Measurements from ENCODE around the gene ASTN2.

ASTN2 gene

GRCh38 chr9:117374076-117374725 lies 40.7 kb downstream of the ASTN2 start:
- Histone ChIP-seq H3K4me3 (ENCODE audit: low read depth in 1 of 2, low read length in 2 of 2) (no peak overlapping the region), H3K36me3 (ENCODE audit: insufficient read depth, low read length) (no peaks in the 10 kb centered on the region), H2AFZ (ENCODE audit: low read depth, low read length) (no peak overlapping the region), H3K4me1 (ENCODE audit: insufficient read depth, low read length) (no peaks in the 10 kb centered on the region), H3K4me2 (ENCODE audit: insufficient read depth, low read length) (no peak overlapping the region), H3K79me2 (ENCODE audit: insufficient read depth, low read length) (no peaks in the 10 kb centered on the region), H3K27ac (ENCODE audit: low read length) (no peak overlapping the region), H3K9me3 (ENCODE audit: insufficient read depth, low read length, severe bottlenecking) (no peaks in the 10 kb centered on the region), H4K20me1 (ENCODE audit: insufficient read depth, low read length) (no peaks in the 10 kb centered on the region), H3K9ac (ENCODE audit: low read depth, low read length) (no peak overlapping the region), H3K27me3 (ENCODE audit: insufficient read depth, low read length, poor library complexity) (no peaks in the 10 kb centered on the region)
- ATAC-seq (ENCODE audit: insufficient read depth, low read depth) (no peak), DNase-seq (no peak)
- TF ChIP-seq EZH2 (IDR thresholded peaks at IDR 0.05; ENCODE audit: borderline replicate concordance, low read depth, low read length, severe bottlenecking), result no peak
- TF ChIP-seq CTCF (IDR thresholded peaks at IDR 0.05; ENCODE audit: borderline replicate concordance, extremely low read depth, low read length, poor library complexity, severe bottlenecking), result no peak

GRCh38 chr9:117368684-117369230 lies 46.1 kb downstream of the ASTN2 start:
- no peak overlapping the region for H3K4me2 ChIP-seq (ENCODE audit: insufficient read depth, low read length)
- ATAC-seq (ENCODE audit: insufficient read depth, low read depth), result no peak
- DNase-seq, result no peak
- H3K9ac ChIP-seq (ENCODE audit: low read depth, low read length), result no peak overlapping the region
- no peaks in the 10 kb centered on the region for H3K4me1 ChIP-seq (ENCODE audit: insufficient read depth, low read length)
- no peaks in the 10 kb centered on the region for H3K27me3 ChIP-seq (ENCODE audit: insufficient read depth, low read length, poor library complexity)
- TF ChIP-seq CTCF (IDR thresholded peaks at IDR 0.05; ENCODE audit: borderline replicate concordance, extremely low read depth, low read length, poor library complexity, severe bottlenecking) (no peak), EZH2 (IDR thresholded peaks at IDR 0.05; ENCODE audit: borderline replicate concordance, low read depth, low read length, severe bottlenecking) (no peak)
- no peaks in the 10 kb centered on the region for H3K79me2 ChIP-seq (ENCODE audit: insufficient read depth, low read length)
- no peak overlapping the region for H3K4me3 ChIP-seq (ENCODE audit: low read depth in 1 of 2, low read length in 2 of 2)
- H3K36me3 ChIP-seq (ENCODE audit: insufficient read depth, low read length), result no peaks in the 10 kb centered on the region
- H2AFZ ChIP-seq (ENCODE audit: low read depth, low read length), result no peak overlapping the region
- no peak overlapping the region for H3K27ac ChIP-seq (ENCODE audit: low read length)
- H4K20me1 ChIP-seq (ENCODE audit: insufficient read depth, low read length), result no peaks in the 10 kb centered on the region
- H3K9me3 ChIP-seq (ENCODE audit: insufficient read depth, low read length, severe bottlenecking), result no peaks in the 10 kb centered on the region

- ATAC-seq (ENCODE audit: insufficient read depth, low read depth) (no peak), DNase-seq (no peak)
- H4K20me1 ChIP-seq (ENCODE audit: insufficient read depth, low read length), result no peaks in the 10 kb centered on the region
- no peaks in the 10 kb centered on the region for H3K9me3 ChIP-seq (ENCODE audit: insufficient read depth, low read length, severe bottlenecking)
- no peak for TF ChIP-seq EZH2 (IDR thresholded peaks at IDR 0.05; ENCODE audit: borderline replicate concordance, low read depth, low read length, severe bottlenecking)
- H3K27me3 ChIP-seq (ENCODE audit: insufficient read depth, low read length, poor library complexity), result no peaks in the 10 kb centered on the region
- no peaks in the 10 kb centered on the region for H3K36me3 ChIP-seq (ENCODE audit: insufficient read depth, low read length)
- H3K9ac ChIP-seq (ENCODE audit: low read depth, low read length), result no peak overlapping the region
- no peaks in the 10 kb centered on the region for H3K4me1 ChIP-seq (ENCODE audit: insufficient read depth, low read length)
- no peak overlapping the region for H2AFZ ChIP-seq (ENCODE audit: low read depth, low read length)
- no peak overlapping the region for H3K4me2 ChIP-seq (ENCODE audit: insufficient read depth, low read length)
- no peak overlapping the region for H3K27ac ChIP-seq (ENCODE audit: low read length)
- no peak overlapping the region for H3K4me3 ChIP-seq (ENCODE audit: low read depth in 1 of 2, low read length in 2 of 2)
- H3K79me2 ChIP-seq (ENCODE audit: insufficient read depth, low read length), result no peaks in the 10 kb centered on the region
Observed at GRCh38 chr9:117365438-117365837, 49.4 kb downstream of the ASTN2 start.

- DNase-seq (no peak), ATAC-seq (ENCODE audit: insufficient read depth, low read depth) (no peak)
- Histone ChIP-seq H3K4me2 (ENCODE audit: insufficient read depth, low read length) (no peak overlapping the region), H2AFZ (ENCODE audit: low read depth, low read length) (no peak overlapping the region), H3K4me1 (ENCODE audit: insufficient read depth, low read length) (no peaks in the 10 kb centered on the region), H3K9me3 (ENCODE audit: insufficient read depth, low read length, severe bottlenecking) (no peaks in the 10 kb centered on the region), H3K4me3 (ENCODE audit: low read depth in 1 of 2, low read length in 2 of 2) (no peak overlapping the region), H3K27me3 (ENCODE audit: insufficient read depth, low read length, poor library complexity) (no peaks in the 10 kb centered on the region), H3K9ac (ENCODE audit: low read depth, low read length) (no peak overlapping the region), H3K36me3 (ENCODE audit: insufficient read depth, low read length) (no peaks in the 10 kb centered on the region), H3K79me2 (ENCODE audit: insufficient read depth, low read length) (no peaks in the 10 kb centered on the region), H4K20me1 (ENCODE audit: insufficient read depth, low read length) (no peaks in the 10 kb centered on the region), H3K27ac (ENCODE audit: low read length) (no peak overlapping the region)
- TF ChIP-seq EZH2 (IDR thresholded peaks at IDR 0.05; ENCODE audit: borderline replicate concordance, low read depth, low read length, severe bottlenecking), result no peak
- TF ChIP-seq CTCF (IDR thresholded peaks at IDR 0.05; ENCODE audit: borderline replicate concordance, extremely low read depth, low read length, poor library complexity, severe bottlenecking), result no peak
Observed at GRCh38 chr9:117363006-117363405, 51.9 kb downstream of the ASTN2 start.

Measured in DND-41 (cell line).